DMS53 (cell line): ENCODE measurements around the gene MKLN1.
"Not testable (repeated sequence)": the region's sequence is repeated elsewhere in the genome, so short reads cannot be mapped to it uniquely, and the experiment has no call there.

Experiments
- DNase-seq: peaks from one replicate; lab custom pipeline; 2025; lab: John Stamatoyannopoulos, UW

The MKLN1 gene

GRCh38 chr7:131327626-131328376 lies at the start of gene MKLN1:
MKLN1 (plus strand) TSS chr7:131327876; CDS start chr7:131327900, 24 bp downstream.
- DNase-seq = peak; percentile 97

GRCh38 chr7:131279044-131279443 lies 48.6 kb upstream of the MKLN1 start:
- DNase-seq = no peak

- DNase-seq = no peak
Measured at GRCh38 chr7:131281266-131282048, 46.2 kb upstream of the MKLN1 start.

- DNase-seq = no peak
Measured at GRCh38 chr7:131284702-131285419, 42.8 kb upstream of the MKLN1 start.

- DNase-seq = no peak
Measured at GRCh38 chr7:131285556-131285955, 42.1 kb upstream of the MKLN1 start.

GRCh38 chr7:131288450-131288849 lies 39.2 kb upstream of the MKLN1 start:
- DNase-seq = no peak

GRCh38 chr7:131289051-131289450 lies 38.6 kb upstream of the MKLN1 start:
- no peak for DNase-seq

GRCh38 chr7:131292141-131292905 lies 35.4 kb upstream of the MKLN1 start:
- no peak for DNase-seq

- no peak for DNase-seq
Measured at GRCh38 chr7:131293018-131293417, 34.7 kb upstream of the MKLN1 start.

- no peak for DNase-seq
Measured at GRCh38 chr7:131294553-131294952, 33.1 kb upstream of the MKLN1 start.

GRCh38 chr7:131298608-131298992 lies 29.1 kb upstream of the MKLN1 start:
- DNase-seq = no peak

GRCh38 chr7:131299074-131299473 lies 28.6 kb upstream of the MKLN1 start:
- DNase-seq = no peak

GRCh38 chr7:131300078-131300477 lies 27.6 kb upstream of the MKLN1 start:
- DNase-seq = no peak

GRCh38 chr7:131300572-131301466 lies 26.9 kb upstream of the MKLN1 start:
- DNase-seq = no peak

GRCh38 chr7:131302446-131302845 lies 25.2 kb upstream of the MKLN1 start:
- DNase-seq = peak; percentile 31

GRCh38 chr7:131302876-131303707 lies 24.6 kb upstream of the MKLN1 start:
- peak; percentile 77 for DNase-seq

GRCh38 chr7:131305152-131305551 lies 22.5 kb upstream of the MKLN1 start:
- DNase-seq = no peak

GRCh38 chr7:131306041-131306440 lies 21.6 kb upstream of the MKLN1 start:
- DNase-seq = not testable (repeated sequence)

GRCh38 chr7:131306777-131307176 lies 20.9 kb upstream of the MKLN1 start:
- DNase-seq = no peak

- DNase-seq = no peak
Measured at GRCh38 chr7:131307627-131308026, 20.0 kb upstream of the MKLN1 start.
